HG02981 (cell line): ENCODE results near the gene LSAMP.

Source experiments
- ATAC-seq: cut with Tn5 transposase; IDR thresholded peaks from one replicate; pipeline ENCODE4 v1.9.1; 2021; ENCODE audit warnings: mild to moderate bottlenecking, moderate library complexity; ENCODE audit not compliant: unreplicated experiment

The LSAMP gene

DNA sequence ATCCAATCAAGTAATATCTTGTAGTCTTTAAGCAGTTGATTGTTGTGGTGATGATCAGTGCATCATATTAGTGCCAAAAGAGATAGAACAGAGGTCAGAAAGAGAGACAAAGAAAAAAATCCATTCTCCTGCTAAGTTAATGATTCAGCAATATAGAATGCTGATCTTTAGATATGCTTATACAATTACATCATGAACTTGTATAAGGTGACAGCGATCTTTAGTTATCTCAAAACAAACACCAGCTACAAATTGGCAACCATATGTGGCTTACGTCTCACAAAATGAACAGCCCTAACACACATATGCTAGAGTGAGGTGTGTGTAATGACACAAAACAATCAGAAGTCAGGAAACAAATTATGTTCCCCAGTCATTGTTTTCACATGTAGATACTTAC lies 12.5 kb downstream of the LSAMP start:
- ATAC-seq, result no peak

DNA sequence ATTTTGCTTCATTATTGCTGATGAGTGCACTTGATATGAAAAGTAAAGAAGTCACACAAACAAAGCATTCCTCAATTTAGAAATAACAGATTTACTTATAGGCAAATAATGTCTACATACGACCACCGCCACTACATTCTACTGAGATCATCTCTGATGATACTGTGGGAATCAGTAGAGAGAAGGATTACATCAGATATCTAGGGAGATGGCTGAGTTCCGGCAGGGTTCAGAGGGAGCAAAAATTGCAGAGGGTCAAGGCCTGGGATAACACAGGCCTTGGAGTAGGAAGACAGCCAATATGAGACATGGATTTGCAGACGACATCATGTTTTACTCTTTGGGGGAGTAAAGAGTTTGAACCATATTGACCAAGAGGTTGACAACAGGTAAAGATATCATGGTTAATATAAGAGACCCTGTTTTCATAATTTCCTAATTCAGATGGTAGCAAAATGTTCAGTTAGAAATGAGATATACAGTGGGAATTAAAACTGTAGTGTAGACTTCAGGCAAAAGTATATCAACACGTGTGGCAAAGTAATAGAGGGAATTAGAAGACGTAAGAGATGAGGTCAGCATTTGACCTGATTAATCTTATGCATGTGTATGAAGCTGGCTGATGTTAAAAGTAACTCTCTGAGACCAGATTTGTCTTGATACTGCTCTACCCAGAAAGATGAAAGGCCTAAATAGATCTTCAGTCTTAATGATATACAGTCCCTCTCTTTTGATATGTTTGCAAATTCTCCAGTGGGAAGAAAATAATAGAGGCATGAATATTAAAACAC lies 15.6 kb downstream of the LSAMP start:
- no peak for ATAC-seq

DNA sequence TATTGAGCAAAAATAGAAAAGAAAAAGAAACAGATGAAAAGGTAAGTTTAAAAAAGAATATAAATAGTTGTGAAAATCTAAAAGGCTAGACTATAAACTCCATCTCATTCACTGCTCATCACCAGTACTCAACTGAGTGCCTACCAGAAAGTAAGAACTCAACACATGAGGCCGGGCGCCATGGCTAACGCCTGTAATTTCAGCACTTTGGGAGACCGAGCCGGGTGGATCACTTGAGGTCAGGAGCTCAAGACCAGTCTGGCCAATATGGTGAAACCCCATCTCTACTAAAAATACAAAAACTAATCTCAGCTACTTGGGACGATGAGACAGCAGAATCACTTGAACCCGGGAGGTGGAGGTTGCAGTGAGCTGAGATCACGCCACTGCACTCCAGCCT lies 19.3 kb downstream of the LSAMP start:
- no peak for ATAC-seq

DNA sequence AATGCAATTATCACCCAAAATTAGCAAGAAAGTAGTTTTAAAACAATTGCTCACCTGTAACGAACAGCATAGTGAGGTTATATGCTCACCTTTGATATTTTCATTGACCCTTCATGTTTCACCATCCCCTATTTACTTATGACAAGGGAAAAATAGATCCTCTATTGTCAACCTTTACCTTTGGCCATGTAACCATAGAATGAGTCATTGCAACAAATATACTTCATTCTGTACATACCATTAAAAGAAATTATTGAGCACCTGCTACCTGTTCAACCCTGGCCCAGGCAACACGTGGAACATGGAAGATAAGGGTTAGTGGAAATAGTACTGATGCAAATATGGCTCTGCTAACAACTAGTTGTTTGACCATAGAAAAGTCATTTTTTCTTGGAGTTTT lies 20.2 kb downstream of the LSAMP start:
- ATAC-seq, result no peak

DNA sequence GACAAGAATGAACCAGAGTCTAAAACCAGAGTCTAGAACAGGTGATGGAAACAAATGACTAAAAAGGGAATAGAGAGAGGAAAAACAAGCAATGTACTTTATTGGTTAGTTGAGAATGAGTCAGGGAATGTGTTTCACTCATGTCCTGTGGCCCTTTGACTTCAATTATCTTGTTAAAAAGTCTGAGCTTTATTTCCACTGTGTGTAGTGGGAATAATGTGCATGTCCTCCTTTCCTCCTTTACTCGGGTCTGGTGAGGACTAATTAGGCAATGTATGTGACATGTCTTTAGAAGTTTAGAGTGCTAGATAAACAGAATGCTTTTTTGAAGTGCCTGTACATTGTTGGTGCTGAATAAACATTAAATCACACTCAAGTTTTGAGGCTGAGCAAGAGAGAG lies 21.3 kb downstream of the LSAMP start:
- ATAC-seq, result no peak

DNA sequence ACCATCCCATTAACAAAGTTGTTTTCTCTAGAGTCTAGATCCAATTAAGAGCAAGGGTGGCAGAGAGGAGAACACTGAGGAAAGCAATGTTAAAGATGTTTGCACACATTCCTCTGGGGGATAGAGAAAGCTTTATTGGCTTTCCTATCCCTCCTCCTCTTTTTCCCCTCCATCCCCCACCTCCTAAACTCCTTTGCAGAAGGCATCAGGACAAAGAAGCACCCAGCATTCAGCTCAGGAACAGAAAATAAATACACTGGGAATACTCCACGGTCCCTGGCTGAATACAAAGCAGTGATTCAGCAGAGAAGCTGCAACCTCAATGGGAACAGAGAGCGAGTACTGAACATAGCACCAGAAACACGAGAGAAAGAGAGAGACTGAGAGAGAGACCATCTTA lies 21.9 kb downstream of the LSAMP start:
- ATAC-seq, result no peak

DNA sequence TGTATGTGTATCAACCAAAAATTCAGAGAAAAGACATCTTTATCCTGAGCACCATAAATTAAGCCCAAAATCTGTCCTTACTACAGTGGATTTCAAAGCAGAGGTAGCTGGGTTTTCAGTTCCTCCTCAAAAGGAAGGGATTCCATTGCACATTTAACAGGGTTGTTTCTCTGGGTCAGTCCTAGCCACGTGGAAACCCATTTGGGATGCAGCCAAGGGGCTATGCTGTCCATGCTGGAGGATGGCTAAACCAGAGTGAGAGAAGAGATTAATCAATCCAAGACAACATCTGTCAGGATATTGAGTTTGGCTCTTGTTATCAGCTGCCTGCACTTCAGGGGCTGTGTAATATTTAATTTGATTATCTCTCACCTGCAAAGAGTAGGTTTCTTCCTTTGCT lies 28.1 kb downstream of the LSAMP start:
- ATAC-seq, result no peak

DNA sequence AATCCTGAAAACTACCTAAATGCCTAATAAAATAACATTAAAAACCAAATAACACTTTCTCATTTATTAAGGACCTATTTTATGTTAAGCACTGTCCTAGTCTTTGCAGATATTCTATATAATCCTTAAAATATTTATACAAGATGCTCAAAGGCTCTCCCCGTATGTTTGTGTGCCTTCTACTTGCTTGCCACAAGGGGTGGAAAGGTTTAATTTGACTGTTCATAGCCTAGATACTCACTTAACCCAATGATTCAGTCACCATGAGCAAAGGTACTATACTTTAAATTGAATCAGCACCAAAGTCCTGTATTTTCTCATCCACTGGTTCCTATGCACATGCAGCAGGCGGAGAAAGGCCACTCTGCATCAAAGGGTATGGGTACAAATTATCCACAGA lies 32.0 kb downstream of the LSAMP start:
- no peak for ATAC-seq

DNA sequence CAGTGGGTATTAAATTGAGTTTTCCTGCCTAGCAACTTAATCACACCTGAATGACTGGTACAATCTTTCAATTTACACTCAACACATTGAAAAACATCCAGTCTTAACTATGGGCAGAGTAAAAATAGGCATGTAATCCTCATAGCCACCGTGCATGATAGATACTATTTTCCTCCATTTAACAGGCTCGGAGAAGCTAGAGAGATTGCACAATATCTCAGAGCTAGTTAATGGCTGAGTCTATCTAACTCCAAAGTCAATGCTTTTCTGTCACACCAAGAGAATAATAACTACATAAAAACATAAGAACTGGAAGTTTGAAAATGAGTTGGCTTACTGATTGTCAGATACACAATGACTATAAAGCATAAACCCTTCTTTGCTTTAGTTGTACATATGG lies 36.8 kb downstream of the LSAMP start:
- ATAC-seq, result no peak

DNA sequence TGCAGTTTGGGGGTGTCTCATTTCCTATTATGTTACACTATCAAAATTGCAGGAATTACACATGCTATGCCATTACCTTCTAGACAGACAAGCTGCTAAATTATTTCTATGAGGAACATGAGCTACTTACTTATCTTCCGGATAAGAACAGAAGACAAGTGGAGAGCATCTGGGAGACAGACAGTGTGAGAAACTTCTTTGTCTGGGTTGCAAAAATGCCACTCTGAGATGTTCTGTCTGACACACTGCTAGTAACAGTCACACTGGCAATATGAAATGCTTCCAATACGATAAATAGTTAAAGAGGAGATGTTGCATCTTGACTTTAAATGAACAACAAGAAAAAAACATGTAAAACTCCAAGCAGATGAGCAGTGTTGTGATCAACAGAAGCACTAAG lies 40.1 kb downstream of the LSAMP start:
- no peak for ATAC-seq

DNA sequence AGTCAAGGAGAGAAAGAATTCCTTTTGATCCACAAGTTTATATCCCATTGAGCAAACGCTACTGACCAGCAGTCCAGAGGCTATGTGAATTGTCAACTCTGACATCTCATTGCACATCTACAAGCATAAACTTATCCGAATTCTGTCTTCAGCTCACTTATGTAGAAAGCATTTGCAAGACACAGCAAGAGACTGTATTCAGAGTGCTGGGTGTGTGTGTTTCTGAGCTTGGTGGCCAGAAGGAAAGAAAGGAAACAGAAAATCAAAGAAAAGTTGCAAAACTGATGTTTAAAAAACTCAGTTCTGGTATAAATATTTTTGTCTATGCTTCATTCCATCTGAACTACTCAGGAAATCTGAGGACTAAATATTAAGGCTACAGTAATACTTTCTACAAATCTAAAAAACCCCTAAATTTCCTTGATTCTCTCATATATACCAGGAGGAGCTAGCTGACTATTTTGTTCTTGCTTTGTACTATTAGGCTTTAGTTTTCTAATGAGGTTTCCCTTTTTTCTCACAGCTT lies 45.5 kb downstream of the LSAMP start:
- no peak for ATAC-seq

DNA sequence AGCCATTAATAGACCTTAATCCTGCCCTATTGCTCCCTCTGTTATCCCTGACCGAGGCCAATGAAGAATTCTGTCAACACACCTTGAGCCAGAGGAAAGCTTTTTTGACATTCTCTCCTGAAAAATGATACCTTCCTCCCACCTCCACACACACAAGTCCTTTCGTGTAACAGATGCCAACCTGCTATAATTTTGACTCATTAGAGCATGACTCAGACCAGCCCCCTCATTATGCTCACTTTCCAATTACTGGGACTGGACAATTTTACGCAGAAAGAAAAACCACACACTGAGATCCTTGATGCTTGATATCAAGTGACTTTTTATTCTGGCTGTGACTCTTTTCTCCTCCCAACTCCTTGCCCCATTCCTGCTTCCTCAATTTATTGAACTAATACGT lies 50.9 kb downstream of the LSAMP start:
- ATAC-seq, result no peak

DNA sequence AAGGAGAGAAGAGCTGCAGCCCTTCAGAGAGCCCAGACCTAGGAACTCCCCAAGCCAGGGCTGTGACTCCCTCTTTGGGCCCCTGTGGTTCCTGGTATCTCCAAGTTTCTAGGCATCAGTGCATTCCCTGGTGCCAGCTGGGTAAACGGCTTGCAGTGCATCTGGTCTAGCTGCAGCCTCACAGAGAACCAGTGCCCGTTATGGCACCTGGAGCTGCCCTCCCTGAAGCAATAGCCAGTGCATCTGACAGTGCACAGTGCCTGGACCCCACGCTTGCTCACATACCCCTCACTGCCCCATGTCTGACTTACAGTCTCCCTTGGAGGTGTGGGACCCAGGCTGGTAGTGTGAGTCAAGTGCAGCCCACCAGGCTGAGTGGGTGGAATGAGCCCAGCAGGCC lies 52.1 kb downstream of the LSAMP start:
- ATAC-seq, result no peak

DNA sequence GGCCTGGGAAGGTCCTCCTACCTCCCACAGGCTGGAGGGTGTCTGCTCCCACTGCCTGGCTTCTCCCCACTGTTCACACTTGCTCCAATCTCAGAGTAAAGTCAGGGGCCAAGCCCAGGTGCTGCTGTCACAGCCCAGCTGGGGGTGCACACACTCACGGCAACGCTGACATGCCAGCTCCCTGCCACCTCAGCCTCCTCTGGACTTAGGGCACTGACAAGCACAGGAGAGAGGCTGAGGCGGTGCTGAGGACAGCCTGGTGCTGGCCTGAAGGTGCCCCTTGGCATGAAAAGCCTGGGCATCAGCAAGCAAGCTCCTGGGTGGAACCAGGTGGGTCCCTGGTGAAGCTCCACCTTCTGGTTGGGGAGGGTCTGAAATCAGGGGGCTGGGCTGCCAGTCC lies 53.0 kb downstream of the LSAMP start:
- ATAC-seq, result no peak

DNA sequence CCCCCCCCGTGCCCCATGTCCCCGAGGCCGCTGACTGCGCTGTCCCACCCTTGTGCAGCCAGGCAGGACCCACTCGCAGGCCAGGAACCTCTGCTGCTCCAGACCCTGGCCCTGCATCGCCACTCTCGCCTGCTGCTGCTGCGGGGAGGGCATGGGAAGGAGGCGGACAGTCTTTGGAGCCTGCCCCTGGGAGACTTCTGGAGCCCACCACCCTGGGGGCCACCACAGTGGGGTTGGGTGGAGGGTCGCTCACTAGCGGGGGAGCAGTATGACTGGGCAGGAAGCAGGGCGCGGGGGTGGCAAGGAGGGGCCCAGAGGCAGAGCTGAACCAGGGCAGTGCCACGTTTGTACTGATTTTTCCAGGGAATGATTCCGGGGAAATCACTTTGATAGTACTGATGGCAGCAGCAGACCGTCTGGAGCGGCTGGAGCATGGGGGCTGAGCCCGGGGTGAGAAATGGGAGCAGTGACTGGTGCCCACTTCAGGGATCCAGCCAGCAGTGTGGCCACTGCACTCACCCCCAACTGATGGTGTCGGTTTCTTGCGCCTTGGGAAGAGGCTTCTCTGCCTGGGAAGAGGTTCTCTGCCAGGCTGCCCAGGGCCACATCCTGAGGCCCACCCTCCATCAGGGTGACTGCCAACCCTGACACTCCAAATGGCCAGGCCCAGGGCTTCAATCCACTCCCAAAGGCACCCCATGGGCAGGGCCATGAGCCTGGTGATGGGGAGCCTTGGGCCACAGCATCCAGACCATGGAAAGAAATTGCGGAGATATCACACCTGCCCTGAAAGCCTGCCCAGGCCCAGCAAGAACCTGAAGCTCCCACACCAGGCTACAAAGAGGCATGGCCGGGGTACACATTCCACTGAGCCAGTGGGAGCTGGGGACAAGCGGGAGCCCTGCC lies 53.7 kb downstream of the LSAMP start:
- ATAC-seq, result no peak

DNA sequence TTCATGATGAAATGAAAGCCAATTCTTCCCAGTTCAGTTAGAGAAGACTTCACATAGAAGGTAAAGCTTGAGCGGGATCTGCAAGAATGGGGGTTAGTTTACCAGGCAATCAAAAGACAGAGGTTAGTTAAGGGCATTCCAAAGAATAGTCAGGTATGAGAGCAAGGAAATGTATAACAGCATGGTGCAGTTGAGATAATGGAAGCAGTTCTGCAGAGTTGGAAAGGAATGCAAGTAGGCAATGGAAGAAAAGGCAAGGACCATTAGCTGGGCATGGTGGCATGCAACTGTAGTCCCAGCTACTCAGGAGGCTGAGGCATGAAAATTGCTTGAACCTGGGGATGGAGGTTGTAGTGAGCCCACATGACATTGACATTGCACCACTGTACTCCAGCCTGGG lies 55.0 kb downstream of the LSAMP start:
- no peak for ATAC-seq

DNA sequence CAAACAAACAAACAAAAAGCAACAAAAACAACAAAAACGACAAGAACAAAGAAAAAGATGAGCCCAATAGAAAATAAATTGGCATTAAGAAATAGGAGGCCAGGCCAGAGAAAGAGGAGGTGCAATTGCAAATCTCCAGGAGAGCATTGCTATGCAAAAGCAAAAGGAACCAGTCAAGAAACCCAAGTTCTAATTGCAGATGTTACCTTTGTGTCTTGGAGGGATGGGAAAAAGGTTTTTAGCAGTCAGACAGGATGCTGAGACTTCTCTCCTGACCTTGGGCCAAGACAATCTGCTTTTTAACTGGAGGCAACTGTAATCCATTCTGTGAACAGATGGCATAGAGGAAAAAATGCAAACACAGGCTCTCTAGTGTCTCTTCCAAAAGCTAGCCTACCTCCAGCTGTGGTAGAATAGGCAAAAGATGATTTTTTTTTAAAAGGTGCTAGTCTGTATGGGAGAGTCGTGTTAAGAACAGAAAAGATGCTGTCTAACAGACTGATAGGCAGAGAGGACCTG lies 56.4 kb downstream of the LSAMP start:
- ATAC-seq, result no peak

DNA sequence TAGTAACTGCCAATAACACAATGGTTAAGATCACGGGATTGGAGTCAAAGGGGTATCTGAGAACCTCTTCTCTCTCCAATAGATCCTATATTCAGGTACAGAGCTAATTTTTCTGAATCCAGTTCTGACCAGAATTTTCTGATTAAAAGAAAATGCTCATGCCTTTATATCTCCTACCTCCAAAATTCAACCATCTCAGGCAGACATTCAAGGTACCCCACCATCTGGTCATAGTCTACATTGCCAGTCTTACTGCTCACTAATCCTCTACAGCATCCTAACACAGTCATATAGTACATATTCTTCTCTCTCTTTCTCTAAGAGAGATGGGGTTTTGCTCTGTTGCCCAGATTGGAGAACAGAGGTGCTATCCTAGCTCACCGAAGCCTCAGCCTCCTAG lies 59.1 kb downstream of the LSAMP start:
- ATAC-seq, result no peak

DNA sequence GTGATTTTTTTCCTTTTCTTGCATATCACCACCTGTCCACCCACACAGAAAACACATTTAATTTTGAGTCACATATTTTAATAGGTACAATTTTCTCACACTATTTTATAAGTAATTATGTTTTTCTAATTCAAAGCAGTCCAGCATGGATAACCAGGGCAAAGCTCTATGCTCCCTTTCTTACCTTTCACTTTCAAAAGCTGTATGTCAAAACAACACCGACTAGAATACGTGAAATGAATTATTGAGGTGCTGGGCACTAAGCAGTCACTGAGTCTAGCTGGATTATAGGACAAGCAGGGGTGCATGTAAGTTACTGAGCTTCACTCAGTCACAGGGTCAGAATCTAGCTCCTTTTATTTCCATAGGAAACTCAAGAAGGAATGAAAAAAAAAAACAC lies 60.6 kb downstream of the LSAMP start:
- ATAC-seq, result no peak

DNA sequence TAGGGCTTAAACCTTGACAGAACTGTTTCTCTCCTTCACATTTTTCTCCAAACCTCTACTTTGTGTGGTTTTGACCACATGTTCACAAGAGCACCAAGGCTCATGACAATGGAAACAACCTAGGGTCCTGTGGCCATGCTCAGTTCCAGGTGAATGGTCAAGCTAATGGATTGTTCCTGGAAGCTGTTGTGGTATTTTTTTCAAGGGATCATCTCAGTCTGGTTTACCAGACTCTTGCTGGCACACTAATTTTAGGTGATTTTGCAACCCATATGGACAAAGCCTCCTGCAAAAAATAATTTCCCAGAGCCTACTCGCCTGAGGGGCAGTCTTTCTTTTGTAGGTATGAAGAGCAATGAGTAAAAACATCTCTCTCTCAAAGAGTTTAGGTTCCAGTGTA lies 67.2 kb downstream of the LSAMP start:
- ATAC-seq, result no peak

DNA sequence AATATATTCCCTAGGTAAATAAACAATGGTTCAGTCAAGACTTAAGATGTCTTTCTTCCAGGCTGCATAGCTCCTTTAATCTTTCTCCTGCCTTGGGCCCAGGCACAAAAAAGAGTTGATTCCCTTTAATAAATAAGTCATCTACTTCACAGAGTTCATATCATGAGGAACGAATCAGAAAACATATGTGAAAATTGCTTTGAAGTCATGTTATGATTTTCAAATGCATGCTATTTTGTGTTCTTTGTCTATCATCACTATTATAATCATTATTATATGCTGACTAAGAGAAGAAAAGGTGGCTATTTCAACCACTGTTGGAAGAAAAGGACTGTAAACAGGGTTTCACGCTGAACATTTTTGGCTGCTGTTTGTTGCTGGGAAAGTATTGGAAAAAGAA lies 70.4 kb downstream of the LSAMP start:
- ATAC-seq, result no peak
